Mononuclear cell (primary cell): ENCODE measurements around the gene TAPT1. TPM values are rescaled to one million over a fixed set of nuclear protein-coding genes. Genes with fewer than 3 reads are reported as not detected.

Source experiments
- H3K27me3 ChIP-seq: 2 replicates; pipeline ENCODE4 v1.6.0; 2011; ENCODE audit warnings: low read length, control low read depth; ENCODE audit not compliant: insufficient read depth
- H3K4me1 ChIP-seq: 2 replicates; pipeline ENCODE4 v1.5.1; 2011; ENCODE audit warnings: mild to moderate bottlenecking, low read length, control low read depth; ENCODE audit not compliant: insufficient read depth
- H3K4me3 ChIP-seq: 2 replicates; pipeline ENCODE4 v1.5.1; 2011; ENCODE audit warnings: mild to moderate bottlenecking, low read length, moderate library complexity
- H3K9me3 ChIP-seq: 2 replicates; pipeline ENCODE4 v1.5.1; 2011; ENCODE audit warnings: low read depth, mild to moderate bottlenecking, control low read depth, low read length
- total RNA-seq: library from RNA; depleted of rRNA; stranded (reverse); fragments of >200 nt; gene quantifications from one replicate; pipeline ENCODE4 v1.2.3, GENCODE V29; 2012

TAPT1 gene
- total RNA-seq, 1 donor, result 91.8 TPM

DNA sequence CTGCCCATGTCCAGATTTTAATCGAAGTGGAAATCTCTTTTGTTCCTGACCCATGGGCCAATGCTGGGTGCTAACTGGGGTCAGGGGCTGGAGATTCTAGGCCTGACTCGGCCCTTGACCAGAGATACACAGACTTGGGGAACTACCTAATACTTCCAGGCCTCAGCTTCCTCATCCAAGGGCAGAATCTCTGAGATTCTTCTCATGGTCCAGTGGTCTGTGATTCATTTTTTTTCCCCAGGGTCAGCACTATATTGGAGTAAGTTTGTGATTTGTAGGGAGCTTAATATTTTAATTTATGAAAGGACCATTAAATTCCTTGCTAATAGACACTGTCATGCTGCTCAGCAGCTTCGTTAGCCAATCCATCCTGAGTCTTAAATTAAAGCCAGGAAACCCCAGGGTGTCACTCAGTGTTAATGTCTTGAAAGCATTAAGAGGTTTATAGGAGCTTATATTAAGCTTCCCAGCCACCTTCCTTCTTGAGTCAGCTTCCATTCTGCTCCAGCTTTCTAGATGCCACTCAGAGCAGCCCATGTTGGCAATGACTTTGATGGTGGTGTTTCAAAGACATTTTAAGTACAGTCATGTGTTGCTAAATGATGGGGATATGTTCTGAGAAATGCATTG lies 115.5 kb downstream of the TAPT1 start:
- no peak overlapping the region for H3K4me3 ChIP-seq
- no peaks in the 10 kb centered on the region for H3K4me1 ChIP-seq
- H3K9me3 ChIP-seq, result no peaks in the 10 kb centered on the region
- H3K27me3 ChIP-seq, result no peaks in the 10 kb centered on the region

Other genes with a start within 250 kb of the TAPT1 start
- gene PROM1, start 142.4 kb downstream of the TAPT1 start, total RNA-seq, result 0.31 TPM